Activated gamma-delta T cell (primary cell): ENCODE measurements around the gene CARF.
"Not testable (repeated sequence)": the region's sequence is repeated elsewhere in the genome, so short reads cannot be mapped to it uniquely, and the experiment has no call there.

Experiments used
- DNase-seq: peaks from one replicate; lab custom pipeline; 2025; lab: John Stamatoyannopoulos, UW

Gene CARF

GRCh38 chr2:202933958-202934357 lies 21.9 kb downstream of the CARF start:
- no peak for DNase-seq

GRCh38 chr2:202934456-202934855 lies 22.4 kb downstream of the CARF start:
- DNase-seq, result no peak

- no peak for DNase-seq
These were observed 26.9 kb downstream of the CARF start for GRCh38 chr2:202938960-202939359.

- no peak for DNase-seq
These were observed 29.7 kb downstream of the CARF start for GRCh38 chr2:202941771-202942170.

GRCh38 chr2:202944408-202944807 lies 32.3 kb downstream of the CARF start:
- DNase-seq, result no peak

GRCh38 chr2:202944816-202945215 lies 32.7 kb downstream of the CARF start:
- no peak for DNase-seq

GRCh38 chr2:202945497-202945896 lies 33.4 kb downstream of the CARF start:
- DNase-seq, result no peak

- not testable (repeated sequence) for DNase-seq
These were observed 37.3 kb downstream of the CARF start for GRCh38 chr2:202949333-202949732.

GRCh38 chr2:202950592-202950991 lies 38.5 kb downstream of the CARF start:
- no peak for DNase-seq

GRCh38 chr2:202960524-202960923 lies 48.4 kb downstream of the CARF start:
- no peak for DNase-seq

- DNase-seq, result no peak
These were observed 51.6 kb downstream of the CARF start for GRCh38 chr2:202963712-202964111.

- no peak for DNase-seq
These were observed 53.9 kb downstream of the CARF start for GRCh38 chr2:202965810-202966460.

- DNase-seq, result not testable (repeated sequence)
These were observed 57.3 kb downstream of the CARF start for GRCh38 chr2:202969404-202969803.

GRCh38 chr2:202976809-202977208 lies 64.7 kb downstream of the CARF start:
- DNase-seq, result no peak

GRCh38 chr2:202982779-202983491 lies 70.9 kb downstream of the CARF start:
- no peak for DNase-seq

GRCh38 chr2:202989749-202990148 lies 77.7 kb downstream of the CARF start:
- DNase-seq, result no peak

GRCh38 chr2:202990501-202990900 lies 78.4 kb downstream of the CARF start:
- DNase-seq, result no peak

GRCh38 chr2:202997113-202997512 lies 85.0 kb downstream of the CARF start:
- not testable (repeated sequence) for DNase-seq

GRCh38 chr2:203002054-203002821 lies 90.2 kb downstream of the CARF start:
- no peak for DNase-seq

- DNase-seq, result no peak
These were observed 91.6 kb downstream of the CARF start for GRCh38 chr2:203003716-203004115.

GRCh38 chr2:203014456-203015199 lies 102.6 kb downstream of the CARF start, which contains the start of gene NBEAL1:
Gene NBEAL1, plus strand, starts transcription at chr2:203014875. Its CDS starts 1,510 bp downstream, at chr2:203016385.
- DNase-seq, result peak; percentile 99

- DNase-seq, result no peak
These were observed 104.6 kb downstream of the CARF start for GRCh38 chr2:203016716-203017115.
